ENCODE data around the gene SNAPC4.

DNA sequence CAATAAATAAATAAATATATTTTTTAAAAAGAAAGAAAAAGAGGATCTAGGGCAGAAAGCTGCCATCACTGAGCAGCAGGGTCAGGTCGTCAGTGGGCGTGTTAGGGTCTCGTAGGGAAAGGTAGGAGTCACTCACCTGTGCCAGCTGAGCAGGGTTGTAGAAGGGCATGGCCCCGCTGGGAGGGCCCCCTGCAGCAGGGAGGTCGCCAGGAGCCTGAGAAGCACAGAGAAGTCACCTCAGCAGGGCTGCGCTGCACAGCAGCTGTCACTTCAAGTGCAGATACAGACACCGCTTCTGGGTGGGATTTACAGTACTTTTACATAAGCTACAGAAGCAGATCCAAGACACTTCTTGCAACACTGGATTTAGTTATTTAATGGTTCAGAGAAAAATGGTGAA is 43.7 kb upstream of the SNAPC4 start:
- no peak for TF ChIP-seq CTCF (IDR thresholded peaks at IDR 0.05)
- no peak for TF ChIP-seq POLR2A (IDR thresholded peaks at IDR 0.05)
- no peak for TF ChIP-seq POLR2AphosphoS5 (IDR thresholded peaks at IDR 0.05)
- TF ChIP-seq EP300 (IDR thresholded peaks at IDR 0.05; ENCODE audit: low read depth) = no peak

All from transverse colon (tissue), 4 donors.